SK-N-SH treated with all-trans-retinoic acid at 6 μM for 48 hours (cell line): ENCODE results near the gene IGDCC3.
A peak's percentile ranks its signal among the peaks of the same experiment; 100 is the strongest.

Experiments
- CSDC2 ChIP-seq: fragments of 250-450 bp; sonication (Bioruptor Pico); IDR thresholded peaks from 2 replicates; pipeline ENCODE4 v1.5.0; 2020; ENCODE audit warnings: mild to moderate bottlenecking, moderate library complexity
- SNAI2 ChIP-seq: fragments of 250-450 bp; sonication (Bioruptor Pico); IDR thresholded peaks from 2 replicates; pipeline ENCODE4 v1.5.0; 2020; ENCODE audit warnings: mild to moderate bottlenecking, moderate library complexity
- TCF4 ChIP-seq: fragments of 250-450 bp; sonication (Bioruptor Pico); IDR thresholded peaks from 2 replicates; pipeline ENCODE4 v1.8.0; 2021; ENCODE audit warnings: mild to moderate bottlenecking, moderate library complexity, borderline replicate concordance
- TOX ChIP-seq: fragments of 250-450 bp; sonication (Bioruptor Pico); IDR thresholded peaks from 2 replicates; pipeline ENCODE4 v1.8.0; 2021; ENCODE audit warnings: mild to moderate bottlenecking, moderate library complexity, borderline replicate concordance
- ZFP30 ChIP-seq: fragments of 450-650 bp; formaldehyde crosslinking; IDR thresholded peaks from 2 replicates; pipeline ENCODE4 v1.5.0; 2022; ENCODE audit warnings: mild to moderate bottlenecking, moderate library complexity
- TF ChIP-seq, protein P1 (sequence below): fragments of 250-450 bp; sonication (Bioruptor Pico); IDR thresholded peaks from 2 replicates; pipeline ENCODE4 v1.8.0; 2020; ENCODE audit warnings: mild to moderate bottlenecking, moderate library complexity, borderline replicate concordance

DNA sequence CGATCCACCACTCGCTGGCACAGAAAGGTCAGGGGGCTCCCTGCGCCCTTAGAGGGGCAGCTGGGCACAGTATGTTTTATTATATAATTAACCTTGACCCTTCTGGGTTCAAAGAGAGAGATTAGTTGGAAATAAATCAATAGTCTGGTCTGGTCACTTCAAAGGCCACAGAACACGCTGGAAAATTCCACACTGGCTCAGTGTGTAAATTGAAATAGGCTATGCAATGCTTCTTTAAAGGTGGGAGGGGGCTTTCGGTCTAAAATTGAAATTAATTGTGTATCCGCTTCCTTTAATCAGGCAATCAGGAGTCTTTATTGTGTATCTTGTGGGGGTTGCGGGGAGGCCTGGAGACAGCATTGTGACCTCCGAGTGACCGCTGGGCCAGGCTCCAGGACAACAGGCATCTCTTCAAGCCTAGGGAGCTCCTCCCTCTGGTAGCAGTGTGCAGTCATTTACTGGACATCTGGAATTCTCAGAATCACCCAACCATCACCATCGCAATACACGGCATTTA, 65.3 kb downstream of the IGDCC3 start:
- TF ChIP-seq TCF4 (CRISPR knock-in tag) (peak; percentile 82), ZFP30 (no peak), TOX (CRISPR knock-in tag) (no peak), CSDC2 (CRISPR knock-in tag) (no peak), SNAI2 (CRISPR knock-in tag) (no peak)
- TF ChIP-seq, protein P1, sequence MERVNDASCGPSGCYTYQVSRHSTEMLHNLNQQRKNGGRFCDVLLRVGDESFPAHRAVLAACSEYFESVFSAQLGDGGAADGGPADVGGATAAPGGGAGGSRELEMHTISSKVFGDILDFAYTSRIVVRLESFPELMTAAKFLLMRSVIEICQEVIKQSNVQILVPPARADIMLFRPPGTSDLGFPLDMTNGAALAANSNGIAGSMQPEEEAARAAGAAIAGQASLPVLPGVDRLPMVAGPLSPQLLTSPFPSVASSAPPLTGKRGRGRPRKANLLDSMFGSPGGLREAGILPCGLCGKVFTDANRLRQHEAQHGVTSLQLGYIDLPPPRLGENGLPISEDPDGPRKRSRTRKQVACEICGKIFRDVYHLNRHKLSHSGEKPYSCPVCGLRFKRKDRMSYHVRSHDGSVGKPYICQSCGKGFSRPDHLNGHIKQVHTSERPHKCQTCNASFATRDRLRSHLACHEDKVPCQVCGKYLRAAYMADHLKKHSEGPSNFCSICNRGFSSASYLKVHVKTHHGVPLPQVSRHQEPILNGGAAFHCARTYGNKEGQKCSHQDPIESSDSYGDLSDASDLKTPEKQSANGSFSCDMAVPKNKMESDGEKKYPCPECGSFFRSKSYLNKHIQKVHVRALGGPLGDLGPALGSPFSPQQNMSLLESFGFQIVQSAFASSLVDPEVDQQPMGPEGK, result no peak
